ENCODE data around the gene MAP2K7.

Gene MAP2K7

GRCh38 chr19:7918615-7919421 lies 15.1 kb downstream of the MAP2K7 start:
- DNase-seq (ENCODE audit: low read depth in 1 of 2, low spot score in 1 of 2) = no peak

GRCh38 chr19:7919610-7920518 lies 16.2 kb downstream of the MAP2K7 start, which contains the start of gene SNAPC2:
TSS of gene SNAPC2 (plus strand) at chr19:7920338. CDS start at chr19:7920367, 29 bp downstream.
- DNase-seq (ENCODE audit: low read depth in 1 of 2, low spot score in 1 of 2) = peak; percentile 93 to 94

- peak; percentile 99 for DNase-seq (ENCODE audit: low read depth in 1 of 2, low spot score in 1 of 2)
These were observed 17.0 kb downstream of the MAP2K7 start for GRCh38 chr19:7920519-7921301.

- no peak for DNase-seq (ENCODE audit: low read depth in 1 of 2, low spot score in 1 of 2)
These were observed 17.8 kb downstream of the MAP2K7 start for GRCh38 chr19:7921302-7921966.

- no peak for DNase-seq (ENCODE audit: low read depth in 1 of 2, low spot score in 1 of 2)
These were observed 18.5 kb downstream of the MAP2K7 start for GRCh38 chr19:7921967-7922835.

GRCh38 chr19:7922836-7923195 lies 19.1 kb downstream of the MAP2K7 start:
- no peak for DNase-seq (ENCODE audit: low read depth in 1 of 2, low spot score in 1 of 2)

- DNase-seq (ENCODE audit: low read depth in 1 of 2, low spot score in 1 of 2) = no peak
These were observed 19.9 kb downstream of the MAP2K7 start for GRCh38 chr19:7923295-7924191.

- no peak for DNase-seq (ENCODE audit: low read depth in 1 of 2, low spot score in 1 of 2)
These were observed 20.6 kb downstream of the MAP2K7 start for GRCh38 chr19:7924241-7924640.

GRCh38 chr19:7924651-7925170 lies 21.0 kb downstream of the MAP2K7 start:
- DNase-seq (ENCODE audit: low read depth in 1 of 2, low spot score in 1 of 2) = no peak

GRCh38 chr19:7925171-7925851 lies 21.6 kb downstream of the MAP2K7 start:
- peak; percentile 47 to 67 for DNase-seq (ENCODE audit: low read depth in 1 of 2, low spot score in 1 of 2)

GRCh38 chr19:7926021-7926726 lies 22.5 kb downstream of the MAP2K7 start, which contains the start of gene CTXN1:
TSS of gene CTXN1 (minus strand) at chr19:7926135. CDS start at chr19:7925538, 597 bp downstream.
- peak; percentile 71 to 83 for DNase-seq (ENCODE audit: low read depth in 1 of 2, low spot score in 1 of 2)

- DNase-seq (ENCODE audit: low read depth in 1 of 2, low spot score in 1 of 2) = no peak
These were observed 23.3 kb downstream of the MAP2K7 start for GRCh38 chr19:7926727-7927604.

- no peak for DNase-seq (ENCODE audit: low read depth in 1 of 2, low spot score in 1 of 2)
These were observed 24.1 kb downstream of the MAP2K7 start for GRCh38 chr19:7927605-7928333.

- DNase-seq (ENCODE audit: low read depth in 1 of 2, low spot score in 1 of 2) = no peak
These were observed 24.6 kb downstream of the MAP2K7 start for GRCh38 chr19:7928334-7928706.

All from stimulated activated CD4-positive, alpha-beta T cell treated with anti-CD3 and anti-CD28 coated beads, Interleukin-15, amount 100 ng/mL, for 1 hour (primary cell).